Measurements from ENCODE around the gene ZCCHC8.

DNA sequence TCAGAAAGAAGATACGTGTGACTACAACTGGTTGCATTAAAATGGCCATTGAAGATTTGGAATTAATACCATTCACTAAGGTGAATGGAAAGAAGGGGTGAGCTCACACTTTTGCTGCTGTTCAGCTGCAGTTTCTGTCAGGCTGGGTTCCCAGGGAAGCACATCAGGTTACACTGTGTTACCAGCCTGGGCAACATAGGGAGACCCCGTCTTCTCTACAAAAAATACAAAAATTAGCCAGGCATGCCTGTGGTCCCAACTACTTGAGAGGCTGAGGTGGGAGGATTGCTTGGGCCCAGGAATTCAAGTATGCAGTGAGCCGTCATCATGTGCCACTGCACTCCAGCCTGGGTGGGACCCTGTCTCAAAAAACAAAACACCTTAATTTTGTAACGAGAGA, 12.9 kb upstream of the ZCCHC8 start:
- TF ChIP-seq, protein P1, sequence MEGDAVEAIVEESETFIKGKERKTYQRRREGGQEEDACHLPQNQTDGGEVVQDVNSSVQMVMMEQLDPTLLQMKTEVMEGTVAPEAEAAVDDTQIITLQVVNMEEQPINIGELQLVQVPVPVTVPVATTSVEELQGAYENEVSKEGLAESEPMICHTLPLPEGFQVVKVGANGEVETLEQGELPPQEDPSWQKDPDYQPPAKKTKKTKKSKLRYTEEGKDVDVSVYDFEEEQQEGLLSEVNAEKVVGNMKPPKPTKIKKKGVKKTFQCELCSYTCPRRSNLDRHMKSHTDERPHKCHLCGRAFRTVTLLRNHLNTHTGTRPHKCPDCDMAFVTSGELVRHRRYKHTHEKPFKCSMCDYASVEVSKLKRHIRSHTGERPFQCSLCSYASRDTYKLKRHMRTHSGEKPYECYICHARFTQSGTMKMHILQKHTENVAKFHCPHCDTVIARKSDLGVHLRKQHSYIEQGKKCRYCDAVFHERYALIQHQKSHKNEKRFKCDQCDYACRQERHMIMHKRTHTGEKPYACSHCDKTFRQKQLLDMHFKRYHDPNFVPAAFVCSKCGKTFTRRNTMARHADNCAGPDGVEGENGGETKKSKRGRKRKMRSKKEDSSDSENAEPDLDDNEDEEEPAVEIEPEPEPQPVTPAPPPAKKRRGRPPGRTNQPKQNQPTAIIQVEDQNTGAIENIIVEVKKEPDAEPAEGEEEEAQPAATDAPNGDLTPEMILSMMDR (conservative IDR thresholded peaks at IDR 0.05), result no peak
- no peak for TF ChIP-seq ZFX (IDR thresholded peaks at IDR 0.05)
